Keratinocyte (primary cell): Measurements from ENCODE around the gene STEAP1B. TPM values are rescaled to one million over a fixed set of nuclear protein-coding genes. Genes with fewer than 3 reads are reported as not detected.

Experiments
- DNase-seq: peaks from one replicate; pipeline ENCODE4 v3.0.0-alpha.2; 2011; ENCODE audit warnings: low read depth, missing footprints, low spot score
- FAIRE-seq: peaks from 2 replicates; lab custom pipeline; 2011; peaks lifted over from hg19 to GRCh38; lab: Jason Lieb, UNC
- H2AFZ ChIP-seq: 2 replicates; pipeline ENCODE4 v1.6.0; 2012; ENCODE audit warnings: low read length, control low read depth, inconsistent platforms; ENCODE audit not compliant: control insufficient read depth
- H3K27ac ChIP-seq: 2 replicates; pipeline ENCODE4 v1.5.1; 2011; ENCODE audit warnings: low read length; ENCODE audit not compliant: control insufficient read depth, insufficient read depth
- H3K27me3 ChIP-seq: 3 replicates; pipeline ENCODE4 v1.6.0; 2011; ENCODE audit warnings: low read length; ENCODE audit not compliant: control insufficient read depth, insufficient read depth; ENCODE audit errors: extremely low read depth
- H3K36me3 ChIP-seq, 2 experiments: 2 replicates in 1 of 2; 3 replicates in 1 of 2; pipeline ENCODE4 v1.5.1; 2011; ENCODE audit warnings: low read length in 2 of 2, mild to moderate bottlenecking in 1 of 2; ENCODE audit not compliant: control insufficient read depth in 2 of 2, insufficient read depth in 2 of 2; ENCODE audit errors: extremely low read depth in 1 of 2
- H3K4me1 ChIP-seq: 3 replicates; pipeline ENCODE4 v1.5.1; 2011; ENCODE audit warnings: low read length; ENCODE audit not compliant: control insufficient read depth, insufficient read depth; ENCODE audit errors: extremely low read depth
- H3K4me2 ChIP-seq: 3 replicates; pipeline ENCODE4 v1.6.0; 2011; ENCODE audit warnings: low read depth, low read length; ENCODE audit not compliant: control insufficient read depth, insufficient read depth; ENCODE audit errors: extremely low read depth
- H3K4me3 ChIP-seq, 3 experiments: fragments of 200-600 bp in 1 of 3; sonication (generic) in 1 of 3; 2 replicates in 2 of 3; 3 replicates in 1 of 3; pipeline ENCODE4 v1.5.1; 2011 to 2016; ENCODE audit warnings: low read length in 3 of 3, mild to moderate bottlenecking in 3 of 3, control low read depth in 2 of 3, inconsistent platforms in 1 of 3, low read depth in 1 of 3, mixed read lengths in 1 of 3, mixed run types in 1 of 3, moderate library complexity in 1 of 3; ENCODE audit not compliant: control insufficient read depth in 2 of 3, insufficient read depth in 2 of 3; ENCODE audit errors: extremely low read depth in 1 of 3
- H3K79me2 ChIP-seq: 2 replicates; pipeline ENCODE4 v1.6.0; 2012; ENCODE audit warnings: low read length; ENCODE audit not compliant: control insufficient read depth, insufficient read depth
- H3K9ac ChIP-seq: 3 replicates; pipeline ENCODE4 v1.6.0; 2011; ENCODE audit warnings: low read length; ENCODE audit not compliant: control insufficient read depth, insufficient read depth; ENCODE audit errors: extremely low read depth
- H3K9me1 ChIP-seq: 3 replicates; pipeline ENCODE4 v1.6.0; 2011; ENCODE audit warnings: low read length; ENCODE audit not compliant: control insufficient read depth, insufficient read depth; ENCODE audit errors: extremely low read depth
- H3K9me3 ChIP-seq: 2 replicates; pipeline ENCODE4 v1.5.1; 2012; ENCODE audit warnings: low read depth, low read length; ENCODE audit not compliant: control insufficient read depth
- H4K20me1 ChIP-seq: 3 replicates; pipeline ENCODE4 v1.6.0; 2011; ENCODE audit warnings: low read length; ENCODE audit not compliant: control insufficient read depth, insufficient read depth; ENCODE audit errors: extremely low read depth
- CTCF ChIP-seq, 3 experiments: IDR thresholded peaks in 1 of 3; conservative IDR thresholded peaks in 1 of 3; optimal IDR thresholded peaks in 1 of 3; 2 replicates in 2 of 3; 3 replicates in 1 of 3; pipeline versions ENCODE3 to v1.5.1; 2011; ENCODE audit warnings: low read length in 3 of 3, mild to moderate bottlenecking in 3 of 3, moderate library complexity in 2 of 3, control low read depth in 1 of 3, inconsistent platforms in 1 of 3; ENCODE audit not compliant: insufficient read depth in 2 of 3; ENCODE audit errors: extremely low read depth in 1 of 3
- EZH2 ChIP-seq: IDR thresholded peaks from one replicate; pipeline ENCODE4 v1.6.1; 2012; ENCODE audit warnings: inconsistent platforms, mild to moderate bottlenecking, low read length, moderate library complexity
- dilution Hi-C: fragments of 300-500 bp; cut with MboI; formaldehyde crosslinking; loops from one replicate; pipeline ENCODE4 v1.7.0; 2020; ENCODE audit warnings: low sequenced_read_pairs; ENCODE audit not compliant: extremely low pct_ligation_motif_present
- polyA plus RNA-seq, 5 experiments: library from polyadenylated mRNA; depleted of rRNA in 3 of 5; stranded (reverse) in 3 of 5; stranded (forward) in 1 of 5; unstranded in 1 of 5; fragments of >200 nt; gene quantifications; 1 replicate in 1 of 5; 2 replicates in 3 of 5; 3 replicates in 1 of 5; pipeline versions ENCODE4 v1.2.1 to v1.2.3, GENCODE V29; 2011 to 2012; ENCODE audit warnings: missing spikeins in 2 of 5, low read depth in 1 of 5, low replicate concordance in 1 of 5

Gene STEAP1B
- polyA plus RNA-seq, 1 donor (not counting 4 experiments of a cell fraction or from before 2014, with no cell fraction given) = 18.9 TPM

GRCh38 chr7:22386206-22386858, 113.7 kb downstream of the STEAP1B start:
- DNase-seq (no peak), FAIRE-seq (no peak)
- Histone ChIP-seq H4K20me1 (no peaks in the 10 kb centered on the region), H3K9ac (no peak overlapping the region), H3K4me3 (no peak overlapping the region), H2AFZ (no peak overlapping the region), H3K36me3 (no peaks in the 10 kb centered on the region), H3K4me2 (no peak overlapping the region), H3K27ac (no peak overlapping the region), H3K27me3 (no peaks in the 10 kb centered on the region), H3K9me1 (no peaks in the 10 kb centered on the region), H3K4me1 (no peaks in the 10 kb centered on the region), H3K79me2 (no peaks in the 10 kb centered on the region), H3K9me3 (no peaks in the 10 kb centered on the region)
- TF ChIP-seq EZH2 (no peak), CTCF (optimal IDR thresholded peaks at IDR 0.05 in 1 of 3, IDR thresholded peaks at IDR 0.05 in 1 of 3, conservative IDR thresholded peaks at IDR 0.05 in 1 of 3; ENCODE audit: extremely low read depth in 1 of 3, insufficient read depth in 2 of 3, low read length in 3 of 3) (no peak)
- dilution Hi-C loops = no loop called here

- Histone ChIP-seq H2AFZ (no peak overlapping the region), H3K4me3 (no peak overlapping the region), H3K4me2 (no peak overlapping the region), H3K27me3 (no peaks in the 10 kb centered on the region), H3K36me3 (no peaks in the 10 kb centered on the region), H3K9me3 (no peaks in the 10 kb centered on the region), H4K20me1 (no peaks in the 10 kb centered on the region), H3K27ac (no peak overlapping the region), H3K9ac (no peak overlapping the region), H3K9me1 (no peaks in the 10 kb centered on the region), H3K4me1 (no peaks in the 10 kb centered on the region), H3K79me2 (no peaks in the 10 kb centered on the region)
- no peak for DNase-seq
- TF ChIP-seq CTCF (optimal IDR thresholded peaks at IDR 0.05 in 1 of 3, IDR thresholded peaks at IDR 0.05 in 1 of 3, conservative IDR thresholded peaks at IDR 0.05 in 1 of 3; ENCODE audit: extremely low read depth in 1 of 3, insufficient read depth in 2 of 3, low read length in 3 of 3) (no peak), EZH2 (no peak)
- no peak for FAIRE-seq
- dilution Hi-C loops = no loop called here
Observed at GRCh38 chr7:22385326-22385725, 114.7 kb downstream of the STEAP1B start.
